Measurements from ENCODE around the gene PKP1.

- TF ChIP-seq CTCF (IDR thresholded peaks at IDR 0.05 in 8 of 11, conservative IDR thresholded peaks at IDR 0.05 in 3 of 11) (no peak), POLR2A (IDR thresholded peaks at IDR 0.05) (no peak)
Observed at GRCh38 chr1:201309416-201309815, 26.1 kb downstream of the PKP1 start.
